Esophagus squamous epithelium (tissue), 5 donors: ENCODE results near the gene APAF1. TPM values are rescaled to one million over a fixed set of nuclear protein-coding genes. Genes with fewer than 3 reads are reported as not detected.

Experiments used
- DNase-seq: peaks from one replicate; lab custom pipeline; 2025; lab: John Stamatoyannopoulos, UW
- H3K27ac ChIP-seq, 4 donors: fragments of 200-600 bp; sonication (generic); one replicate each; pipeline ENCODE4 v1.5.1; 2016 to 2019; ENCODE audit warnings: mild to moderate bottlenecking in 1 of 4
- H3K27me3 ChIP-seq, 4 donors: fragments of 200-600 bp; sonication (generic); 1 replicate in 3 of 4; 2 replicates in 1 of 4; pipeline versions ENCODE4 v1.5.1 to v1.6.0; 2017 to 2021; ENCODE audit warnings: antibody characterized with exemption in 1 of 4
- H3K36me3 ChIP-seq, 3 donors: fragments of 200-600 bp; sonication (generic); one replicate each; pipeline ENCODE4 v1.5.1; 2016 to 2019
- H3K4me1 ChIP-seq, 3 donors: fragments of 200-600 bp; sonication (generic); one replicate each; pipeline ENCODE4 v1.5.1; 2017 to 2019
- H3K4me3 ChIP-seq, 4 donors: fragments of 200-600 bp; sonication (generic); 1 replicate in 3 of 4; 2 replicates in 1 of 4; pipeline ENCODE4 v1.5.1; 2016 to 2019; ENCODE audit warnings: mild to moderate bottlenecking in 2 of 4, moderate library complexity in 1 of 4
- H3K9me3 ChIP-seq, 3 donors: fragments of 200-600 bp; sonication (generic); one replicate each; pipeline ENCODE4 v1.5.1; 2016 to 2019
- CTCF ChIP-seq, 6 experiments: fragments of 450-650 bp in 4 of 6; fragments of 200-600 bp in 2 of 6; sonication (generic) in 2 of 6; IDR thresholded peaks; one replicate each; pipeline ENCODE4 v1.5.1; 2016 to 2019; ENCODE audit warnings: antibody characterized with exemption in 6 of 6, mild to moderate bottlenecking in 4 of 6, moderate library complexity in 4 of 6
- POLR2A ChIP-seq, 4 donors: fragments of 450-650 bp; IDR thresholded peaks; one replicate each; pipeline ENCODE4 v1.6.1; 2017; ENCODE audit warnings: antibody characterized with exemption in 4 of 4, mild to moderate bottlenecking in 4 of 4, moderate library complexity in 3 of 4
- WGBS, 2 donors: methylation state at CpG; one replicate each; pipeline ENCODE4 v1.1.5; 2018; 5-methylcytosine and 5-hydroxymethylcytosine counted together
- intact Hi-C: fragments of 100-400 bp; cut with DNase I; formaldehyde crosslinking; loops from one replicate; pipeline ENCODE4 v1.15.0; 2022
- total RNA-seq, 4 donors: library from RNA; depleted of rRNA; stranded (reverse); fragments of >200 nt; gene quantifications; one replicate each; pipeline ENCODE4 v1.1.0, GENCODE V29; 2016
- donor health status: DM: yes; HTN: yes; CAD: no.

The APAF1 gene
- total RNA-seq, 4 donors from 2014 or later = 4.1 to 11.1 (median 8.9) TPM

GRCh38 chr12:98736352-98737321, 91.5 kb downstream of the APAF1 start:
- Histone ChIP-seq H3K4me1 (peaks cover 0 to 8% (median 0%) of the 10 kb centered on the region in 3 donors), H3K27ac (no peak overlapping the region), H3K27me3 (no peaks in the 10 kb centered on the region), H3K9me3 (no peaks in the 10 kb centered on the region), H3K4me3 (no peak overlapping the region), H3K36me3 (peaks cover 0 to 39% (median 0%) of the 10 kb centered on the region in 3 donors)
- 85 to 86% methylated on average over 10 of the region's 10 CpGs for WGBS, 2 donors
- TF ChIP-seq CTCF (IDR thresholded peaks at IDR 0.05) = no peak
- no peak for TF ChIP-seq POLR2A (IDR thresholded peaks at IDR 0.05)
- intact Hi-C loops = no loop called here
- DNase-seq = no peak

- intact Hi-C loops = no loop called here
- peaks cover 0 to 8% (median 0%) of the 10 kb centered on the region in 3 donors for H3K4me1 ChIP-seq
- DNase-seq = no peak
- TF ChIP-seq POLR2A (IDR thresholded peaks at IDR 0.05) (no peak), CTCF (IDR thresholded peaks at IDR 0.05) (no peak)
- H3K27me3 ChIP-seq = no peaks in the 10 kb centered on the region
- no peak overlapping the region for H3K27ac ChIP-seq
- no peak overlapping the region for H3K4me3 ChIP-seq
- H3K9me3 ChIP-seq = no peaks in the 10 kb centered on the region
- WGBS, 2 donors = 62 to 63% methylated on average over 4 of the region's 4 CpGs
- H3K36me3 ChIP-seq = peaks cover 0 to 32% (median 0%) of the 10 kb centered on the region in 3 donors
These were observed 92.2 kb downstream of the APAF1 start for GRCh38 chr12:98737322-98737712.

- Histone ChIP-seq H3K4me1 (peaks cover 0 to 8% (median 0%) of the 10 kb centered on the region in 3 donors), H3K36me3 (peaks cover 0 to 26% (median 0%) of the 10 kb centered on the region in 3 donors), H3K4me3 (no peak overlapping the region), H3K27ac (no peak overlapping the region), H3K9me3 (no peaks in the 10 kb centered on the region), H3K27me3 (no peaks in the 10 kb centered on the region)
- TF ChIP-seq POLR2A (IDR thresholded peaks at IDR 0.05) (no peak), CTCF (IDR thresholded peaks at IDR 0.05) (no peak)
- no peak for DNase-seq
- intact Hi-C loops = no loop called here
- WGBS, 2 donors = 68 to 77% methylated on average over 3 of the region's 3 CpGs
These were observed 92.9 kb downstream of the APAF1 start for GRCh38 chr12:98738002-98738401.

- Histone ChIP-seq H3K27ac (no peak overlapping the region), H3K9me3 (no peaks in the 10 kb centered on the region), H3K27me3 (no peaks in the 10 kb centered on the region), H3K4me1 (peaks cover 0 to 8% (median 0%) of the 10 kb centered on the region in 3 donors), H3K4me3 (no peak overlapping the region), H3K36me3 (peaks cover 0 to 20% (median 0%) of the 10 kb centered on the region in 3 donors)
- intact Hi-C loops = no loop called here
- TF ChIP-seq CTCF (IDR thresholded peaks at IDR 0.05) = no peak
- no peak for TF ChIP-seq POLR2A (IDR thresholded peaks at IDR 0.05)
- no peak for DNase-seq
- 83% methylated on average over 2 of the region's 2 CpGs for WGBS, 2 donors
These were observed 93.4 kb downstream of the APAF1 start for GRCh38 chr12:98738539-98738938.

GRCh38 chr12:98740751-98741150, 95.7 kb downstream of the APAF1 start:
- intact Hi-C loops = no loop called here
- no peak for DNase-seq
- no peak overlapping the region for H3K27ac ChIP-seq
- no peak overlapping the region for H3K4me3 ChIP-seq
- TF ChIP-seq POLR2A (IDR thresholded peaks at IDR 0.05) (no peak), CTCF (IDR thresholded peaks at IDR 0.05) (no peak)
- WGBS, 2 donors = 67 to 86% methylated on average over 1 of the region's 1 CpG
- H3K27me3 ChIP-seq = peaks cover 0 to 4% (median under 1%) of the 10 kb centered on the region in 4 donors
- peaks cover 0 to 8% (median 0%) of the 10 kb centered on the region in 3 donors for H3K36me3 ChIP-seq
- peaks cover 0 to 17% (median 5%) of the 10 kb centered on the region in 3 donors for H3K4me1 ChIP-seq
- no peaks in the 10 kb centered on the region for H3K9me3 ChIP-seq
